ENCODE results near the gene LY6G6D.

LY6G6D gene

DNA sequence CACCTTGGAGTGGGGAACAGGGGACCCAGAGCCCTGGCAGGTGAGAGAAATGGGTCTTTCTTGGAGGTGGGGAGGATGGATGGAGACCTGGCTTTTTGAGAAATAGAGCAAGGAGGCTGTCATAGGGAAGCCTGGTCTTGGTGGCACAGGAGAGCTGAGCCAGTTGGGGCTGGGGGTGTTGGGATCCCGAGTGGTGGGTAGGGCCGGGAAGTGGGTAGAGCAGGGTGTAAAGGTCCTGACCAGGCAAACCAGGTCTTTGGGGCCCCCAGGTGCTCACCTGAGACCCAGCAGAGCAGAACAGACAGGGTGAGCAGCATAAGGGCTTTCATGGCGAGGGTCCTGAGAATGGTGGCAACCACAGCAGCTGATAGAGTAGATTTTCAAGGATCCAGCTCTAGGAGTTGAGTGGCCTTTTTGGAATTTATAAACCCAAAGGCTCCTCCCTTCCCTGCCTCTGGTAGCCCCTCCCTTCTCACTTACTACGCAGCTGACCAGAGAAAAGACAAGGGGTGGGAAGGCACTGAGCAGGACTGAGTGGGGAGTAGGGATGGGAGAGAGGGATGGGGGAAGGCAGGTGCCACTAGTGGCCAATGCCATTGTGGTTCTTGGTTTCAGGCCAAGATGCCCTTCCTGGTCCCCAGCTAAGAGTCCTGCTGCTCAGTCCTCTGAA lies 6.3 kb downstream of the LY6G6D start, which contains the start of gene LY6G6C:
TSS of gene LY6G6C (minus strand) at position 396 of the 670 bp plus-strand sequence. CDS start at position 329, 67 bp downstream.
- no peak for DNase-seq

DNA sequence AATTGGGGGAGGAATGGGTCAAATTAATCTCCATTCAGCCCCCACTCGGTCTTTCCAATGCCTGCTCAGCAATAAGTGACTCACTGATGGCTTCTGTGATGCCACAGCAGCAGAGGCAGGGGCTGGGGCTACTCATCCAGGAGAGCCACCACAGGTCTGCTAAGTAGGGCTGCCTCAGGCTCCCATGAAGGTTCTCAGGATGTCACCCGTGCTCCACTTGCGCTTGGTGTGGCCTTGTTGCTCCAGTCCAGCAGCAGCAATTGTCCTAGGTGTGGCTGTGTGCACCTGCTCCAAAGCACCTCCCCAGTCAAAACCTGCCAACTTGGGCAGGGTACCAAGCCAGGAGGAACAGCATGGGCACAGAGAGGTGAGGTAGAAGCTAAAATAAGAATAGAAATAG lies 7.0 kb downstream of the LY6G6D start:
- DNase-seq = no peak

DNA sequence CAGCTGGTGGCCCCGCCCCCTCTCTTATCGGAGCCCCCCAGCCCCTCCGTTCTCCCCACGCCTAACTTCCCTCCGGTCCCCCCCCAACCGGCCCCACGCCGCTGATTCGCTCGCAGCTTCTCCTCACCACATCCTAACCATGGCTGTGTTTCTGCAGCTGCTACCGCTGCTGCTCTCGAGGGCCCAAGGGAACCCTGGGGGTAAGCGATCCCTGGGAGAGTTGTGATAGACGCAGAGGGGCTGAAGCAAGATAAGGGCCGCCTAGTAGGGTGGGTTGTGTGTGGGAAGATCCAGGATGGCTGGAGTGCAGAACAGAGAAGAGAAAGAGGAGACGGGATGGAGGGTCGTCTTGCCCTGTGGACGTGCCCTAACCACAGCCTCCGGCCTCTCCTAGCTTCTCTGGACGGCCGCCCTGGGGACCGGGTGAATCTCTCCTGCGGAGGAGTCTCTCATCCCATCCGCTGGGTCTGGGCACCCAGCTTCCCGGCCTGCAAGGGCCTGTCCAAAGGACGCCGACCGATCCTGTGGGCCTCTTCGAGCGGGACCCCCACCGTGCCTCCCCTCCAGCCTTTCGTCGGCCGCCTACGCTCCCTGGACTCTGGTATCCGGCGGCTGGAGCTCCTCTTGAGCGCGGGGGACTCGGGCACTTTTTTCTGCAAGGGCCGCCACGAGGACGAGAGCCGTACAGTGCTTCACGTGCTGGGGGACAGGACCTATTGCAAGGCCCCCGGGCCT lies 8.3 kb downstream of the LY6G6D start, which contains the start of gene MPIG6B:
TSS of gene MPIG6B (plus strand) at position 129 of the 735 bp plus-strand sequence. CDS start at position 140, 11 bp downstream.
- no peak for DNase-seq

DNA sequence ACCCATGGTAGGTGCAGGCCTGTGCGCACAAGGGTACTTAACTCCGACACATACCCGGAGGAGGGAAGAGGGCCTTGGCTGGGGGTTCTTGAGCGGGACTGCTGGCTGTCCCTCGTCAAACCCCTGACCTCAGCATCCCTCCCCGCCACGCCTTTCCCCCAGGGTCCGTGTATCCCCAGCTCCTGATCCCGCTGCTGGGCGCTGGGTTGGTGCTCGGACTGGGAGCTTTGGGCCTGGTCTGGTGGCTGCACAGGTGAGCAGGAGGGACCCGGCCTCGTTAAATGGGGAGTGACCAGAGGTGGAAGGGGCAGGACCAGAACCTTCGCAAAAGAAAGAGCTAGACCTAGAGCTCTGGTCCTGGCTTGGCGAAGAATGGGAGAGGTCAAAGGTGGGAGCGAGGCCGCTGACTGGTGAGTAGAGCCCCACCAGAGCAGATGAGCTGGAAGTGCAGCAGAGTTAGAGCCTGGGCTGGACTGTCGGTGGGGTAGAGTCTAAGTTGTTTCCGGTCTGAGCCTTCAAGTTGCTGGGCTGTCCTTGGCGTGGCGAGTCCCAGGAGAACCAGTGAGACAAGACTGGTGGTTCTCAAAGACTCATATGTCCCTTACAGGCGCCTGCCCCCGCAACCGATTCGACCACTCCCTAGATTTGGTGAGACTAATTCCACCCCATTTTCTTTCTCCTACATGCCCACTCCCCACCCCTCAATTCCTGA lies 9.0 kb downstream of the LY6G6D start:
- no peak for DNase-seq

DNA sequence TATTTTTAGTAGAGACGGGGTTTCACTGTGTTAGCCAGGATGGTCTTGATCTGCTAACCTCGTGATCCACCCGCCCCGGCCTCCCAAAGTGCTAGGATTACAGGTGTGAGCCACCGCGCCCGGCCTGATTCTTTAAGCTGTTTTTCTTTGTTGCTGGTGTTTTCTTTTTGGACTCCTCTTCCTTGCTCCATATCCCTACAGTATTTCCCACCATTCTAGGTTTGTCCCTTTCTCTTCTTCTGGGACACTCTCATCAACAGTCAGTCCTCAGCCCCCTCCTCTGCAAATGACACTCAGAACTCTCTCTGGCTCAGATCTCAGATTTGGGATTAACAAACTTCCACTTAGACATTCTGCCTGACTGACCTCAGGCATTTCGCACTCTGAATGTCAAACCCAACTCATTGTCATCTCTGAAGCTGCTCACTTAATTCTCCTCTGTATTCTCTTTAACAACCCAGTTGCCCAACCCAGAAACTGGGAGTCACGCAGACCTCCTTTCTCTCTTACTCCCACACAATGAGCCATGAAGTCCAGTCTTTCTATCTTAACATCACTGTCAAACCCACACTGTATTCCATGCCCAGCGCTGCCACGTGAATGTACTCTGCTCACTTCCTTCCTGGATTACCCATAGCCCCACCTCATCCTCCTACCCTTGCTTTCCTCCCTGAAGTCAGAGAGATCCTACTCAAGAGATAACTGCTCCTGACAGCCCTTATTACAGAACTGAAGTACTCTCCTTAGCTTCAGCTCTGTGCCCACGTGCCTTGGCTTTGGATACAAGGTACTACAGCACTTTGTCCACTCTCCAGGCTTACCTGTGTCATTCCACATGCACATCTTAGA lies 10.6 kb downstream of the LY6G6D start:
- no peak for DNase-seq

DNA sequence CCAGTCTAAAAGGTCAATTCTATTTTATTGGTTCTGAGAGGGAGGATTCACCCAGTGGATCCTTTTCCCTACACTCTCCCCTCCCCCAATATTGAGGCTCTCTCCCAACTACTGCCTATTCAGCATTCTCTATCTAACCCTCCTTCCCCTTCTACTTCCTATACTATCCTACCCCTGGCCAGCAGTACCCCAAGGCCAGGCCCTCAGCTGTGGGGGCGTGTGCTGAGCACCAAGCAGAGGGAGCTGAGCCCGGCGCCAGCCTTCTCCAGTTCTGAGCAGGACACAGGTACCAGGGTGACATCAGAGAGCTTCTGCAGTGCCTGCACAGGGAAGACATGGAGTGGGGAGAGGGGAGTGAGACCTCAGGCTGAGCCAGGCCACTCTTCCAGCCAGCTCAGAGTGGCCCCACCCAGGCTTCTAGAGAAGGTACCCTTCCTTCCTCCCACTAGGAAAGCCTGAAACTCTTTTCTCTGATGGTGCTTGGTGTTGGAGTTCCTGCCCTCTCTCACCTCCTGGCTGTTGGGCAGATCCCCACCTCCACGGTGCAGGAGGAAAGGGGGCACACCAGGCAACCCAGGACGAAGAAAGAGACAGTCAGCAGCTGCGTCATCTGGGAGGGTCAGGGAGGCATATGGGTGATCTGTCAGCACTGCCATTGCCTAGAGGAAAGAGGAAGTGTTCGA lies 12.0 kb downstream of the LY6G6D start:
- no peak for DNase-seq

DNA sequence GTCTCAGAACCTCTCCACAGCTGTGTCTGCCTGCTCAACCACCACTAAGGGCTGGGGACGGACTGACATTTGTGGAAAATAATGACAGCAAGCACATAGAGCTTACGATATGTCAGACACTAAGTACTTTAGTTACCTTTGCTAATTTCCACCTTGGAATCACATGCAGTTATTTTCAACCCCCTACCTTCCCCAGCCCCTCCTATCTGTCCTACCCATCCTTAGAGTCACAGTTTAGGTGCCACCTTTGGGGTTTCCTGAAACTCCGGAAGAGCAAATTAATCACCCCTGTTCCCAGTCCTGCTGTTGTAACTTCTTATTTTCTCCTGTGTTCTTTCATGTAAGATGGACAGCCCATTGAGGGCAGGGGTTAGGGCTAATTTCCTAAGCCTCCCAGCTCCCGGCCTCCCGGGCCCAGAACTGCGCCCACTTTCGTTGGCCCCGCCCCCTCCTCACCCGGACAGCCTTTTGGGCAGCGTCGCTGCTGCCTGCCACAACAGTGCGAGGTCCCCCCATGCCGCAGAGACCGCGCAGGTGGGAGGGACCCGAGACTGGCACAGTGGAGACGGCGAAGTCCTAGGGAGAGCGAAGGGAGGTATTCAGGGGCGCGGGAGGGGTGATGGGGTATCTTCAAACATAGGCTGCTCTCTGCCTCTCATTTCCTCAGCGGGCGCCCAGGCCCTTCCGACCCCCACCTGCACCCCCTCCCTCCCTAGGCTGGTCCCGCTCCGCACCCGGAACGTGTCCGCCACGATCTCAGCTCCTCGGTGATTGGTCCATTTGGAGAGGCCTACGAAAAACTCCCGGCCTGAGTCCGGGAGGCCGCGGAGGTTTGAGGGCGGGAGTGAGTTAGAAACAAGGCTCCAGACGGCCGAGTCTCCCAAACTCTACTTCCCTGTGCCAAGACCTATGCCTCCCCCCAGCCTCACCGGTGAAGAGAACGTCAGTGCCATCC lies 12.8 kb downstream of the LY6G6D start:
- DNase-seq = no peak

DNA sequence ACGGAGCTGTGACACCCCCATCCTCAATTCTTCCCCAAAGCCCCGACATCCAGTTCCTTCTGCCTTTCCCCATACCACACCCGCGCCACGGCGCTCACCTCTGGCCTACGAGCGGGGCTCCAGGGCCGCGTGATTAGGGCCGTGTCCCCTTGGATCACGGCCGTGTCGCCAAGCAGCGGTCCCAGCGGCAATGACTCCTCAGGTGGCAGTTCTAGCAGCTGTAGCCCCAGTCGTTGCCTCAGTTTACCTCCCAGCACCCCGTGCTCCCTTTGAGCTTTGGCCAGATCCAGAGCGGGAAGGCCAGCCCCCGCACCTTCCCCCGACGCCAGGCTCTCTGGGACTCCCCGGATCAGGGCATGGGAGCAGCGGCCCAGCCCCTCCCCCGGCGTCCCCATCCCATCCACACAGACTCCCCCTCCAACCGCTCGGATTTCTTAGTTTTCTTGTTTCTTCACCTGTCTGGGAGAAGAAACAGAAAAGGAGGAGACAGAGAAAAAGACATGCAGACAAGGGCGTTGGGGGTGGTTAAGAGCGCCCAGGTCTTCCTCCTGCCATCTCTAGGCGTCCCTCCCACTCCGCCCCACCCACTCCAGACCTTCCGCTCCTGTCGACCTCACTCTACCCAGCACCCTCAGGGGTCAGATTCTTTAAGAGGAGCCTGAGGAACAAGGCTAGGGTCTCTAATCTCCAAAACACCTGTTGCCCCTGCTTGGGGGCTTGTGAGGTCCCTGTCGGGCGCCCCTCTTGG lies 13.8 kb downstream of the LY6G6D start, which contains the start of gene DDAH2:
TSS of gene DDAH2 (minus strand) at position 533 of the 748 bp plus-strand sequence. CDS start at position 395, 138 bp downstream.
- DNase-seq = no peak

DNA sequence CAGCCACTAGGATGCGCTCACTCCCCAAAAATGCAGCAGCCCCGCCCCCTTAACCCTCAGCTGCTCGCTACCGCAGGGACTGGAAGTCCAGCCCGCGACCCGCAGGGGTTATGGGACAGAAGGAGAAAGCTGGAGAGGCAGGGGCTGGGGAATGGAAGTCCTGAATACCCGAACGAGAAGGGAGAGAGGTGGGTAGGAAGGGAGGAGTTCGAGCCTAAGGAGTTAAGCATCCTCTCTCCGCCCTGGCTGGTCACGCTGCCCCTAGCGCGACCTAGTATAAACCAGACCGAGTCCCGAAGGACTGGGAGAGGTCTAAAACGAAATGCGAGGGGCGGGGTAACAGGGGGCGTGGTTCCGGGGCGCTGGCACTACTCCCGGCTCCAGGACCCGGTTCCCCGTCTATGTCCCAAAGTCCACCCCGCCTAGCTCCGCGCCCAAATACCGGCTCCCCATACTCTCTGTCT lies 14.4 kb downstream of the LY6G6D start:
- peak; percentile 79 for DNase-seq

DNA sequence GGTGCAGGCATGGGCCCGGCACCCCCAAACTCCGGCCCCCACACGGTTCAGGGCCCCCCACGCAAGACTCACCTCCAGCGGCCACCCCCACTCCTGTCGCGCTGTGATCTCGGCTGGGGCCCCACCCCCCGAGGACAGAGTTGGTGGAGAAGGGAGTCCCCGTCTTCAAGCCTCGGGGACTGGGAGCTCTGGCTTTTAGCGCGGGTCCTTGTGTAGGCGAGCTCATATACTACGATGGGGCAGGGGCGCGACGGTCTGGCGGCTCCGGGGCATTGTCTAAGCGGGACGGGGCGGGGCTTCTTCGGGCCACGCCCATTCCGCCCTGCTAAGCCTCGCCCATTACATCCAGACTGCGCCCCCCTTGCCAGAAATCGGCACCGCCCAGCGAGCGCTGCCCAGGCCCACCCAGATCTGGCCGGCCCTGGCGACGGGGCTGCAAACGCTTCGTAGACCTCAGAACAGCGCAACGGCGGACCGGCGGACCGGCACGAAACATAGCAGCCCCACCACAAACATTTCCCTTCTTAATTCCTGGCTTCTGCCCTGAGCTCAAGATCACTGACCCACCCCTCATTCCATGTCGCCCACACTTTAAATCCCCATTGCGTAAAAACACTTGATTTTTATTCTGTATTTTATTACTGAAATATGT lies 15.0 kb downstream of the LY6G6D start:
- DNase-seq = peak; percentile 59

DNA sequence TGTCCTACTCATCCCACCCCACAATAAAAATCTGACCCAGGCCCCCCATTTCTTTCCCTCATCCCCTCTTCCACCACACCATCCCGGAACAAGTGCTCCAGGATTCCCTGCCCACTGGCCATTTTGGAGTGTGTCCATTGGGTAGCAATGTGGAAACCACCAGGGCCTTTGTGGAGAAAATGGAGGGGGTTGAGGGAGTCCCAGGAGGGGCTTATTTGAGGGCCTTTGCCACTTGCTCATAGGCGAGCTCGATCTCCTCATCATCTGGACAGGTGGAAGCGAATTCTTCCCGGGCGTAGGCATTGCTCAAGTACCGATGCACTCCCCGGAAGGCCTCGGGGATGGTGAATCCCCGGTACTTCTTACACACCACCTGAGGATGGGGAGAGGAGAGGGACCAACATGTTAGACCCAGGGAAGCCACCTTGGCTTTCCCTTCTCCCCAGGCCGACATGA lies 15.5 kb downstream of the LY6G6D start:
- no peak for DNase-seq

DNA sequence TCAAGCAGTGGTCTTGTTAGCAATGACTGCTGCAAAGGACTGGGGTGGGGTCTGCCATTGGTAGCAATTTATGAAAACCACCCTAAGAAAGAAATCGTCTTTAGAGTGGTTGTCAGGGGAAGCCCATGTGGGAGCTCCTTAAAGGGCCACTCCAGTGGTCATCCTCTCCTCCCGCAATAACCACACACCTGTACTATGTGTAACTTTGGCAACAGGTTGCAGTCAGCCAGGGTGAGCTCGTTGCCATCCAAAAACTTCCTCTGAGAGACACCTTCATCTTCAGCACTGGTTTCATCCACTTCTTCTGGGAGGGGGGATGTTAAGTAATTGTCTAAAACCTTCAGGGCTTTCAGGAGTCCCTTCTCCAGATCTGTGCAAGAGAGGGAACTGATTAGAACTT lies 16.9 kb downstream of the LY6G6D start:
- no peak for DNase-seq

DNA sequence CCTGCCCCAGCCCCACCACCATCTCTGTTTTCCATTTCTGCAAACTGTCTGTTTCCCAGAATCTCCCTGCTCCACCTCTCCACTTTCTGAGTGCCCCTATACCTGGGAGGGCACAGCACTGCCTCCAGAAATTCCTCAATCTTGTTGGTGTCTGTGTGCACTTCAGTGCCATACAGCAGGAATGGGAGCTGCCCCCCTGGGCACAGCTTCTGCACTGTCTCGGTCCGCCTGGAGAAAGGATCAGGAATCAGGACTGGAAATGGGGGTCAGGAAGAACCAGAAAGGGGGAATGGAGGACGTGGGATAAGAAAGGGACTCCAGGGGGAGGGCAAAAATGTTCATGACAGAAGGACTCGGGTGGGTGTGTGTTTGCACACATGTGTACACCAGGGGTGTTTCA lies 18.6 kb downstream of the LY6G6D start:
- DNase-seq = no peak

DNA sequence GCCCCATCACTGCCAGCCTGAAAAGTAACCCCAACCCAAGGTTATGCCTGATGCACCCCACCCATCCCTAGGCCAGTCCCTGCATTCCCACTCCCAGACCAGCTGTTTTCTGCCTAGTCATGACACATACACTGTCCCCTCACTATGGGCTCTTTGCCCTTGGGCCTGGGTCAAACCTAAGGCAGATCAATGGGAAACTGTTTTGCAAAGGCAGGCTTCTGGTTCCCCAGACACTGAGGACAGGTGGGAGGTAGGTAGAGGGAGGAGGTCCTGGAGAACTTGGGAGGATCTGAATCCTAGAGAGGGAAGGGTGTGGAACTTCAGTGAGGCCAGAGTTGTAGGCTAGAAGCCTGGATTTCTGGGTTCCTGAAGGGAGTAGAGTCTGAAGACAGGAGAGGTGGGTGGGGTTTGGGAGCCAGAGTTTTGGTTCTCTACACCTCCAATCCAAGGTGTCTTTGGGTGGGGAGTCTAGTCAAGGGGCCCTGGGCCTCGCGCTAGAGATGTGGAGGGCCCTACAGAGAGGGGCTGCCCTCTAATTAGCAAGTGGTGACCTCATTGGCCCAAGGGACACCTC lies 19.2 kb downstream of the LY6G6D start:
- no peak for DNase-seq

DNA sequence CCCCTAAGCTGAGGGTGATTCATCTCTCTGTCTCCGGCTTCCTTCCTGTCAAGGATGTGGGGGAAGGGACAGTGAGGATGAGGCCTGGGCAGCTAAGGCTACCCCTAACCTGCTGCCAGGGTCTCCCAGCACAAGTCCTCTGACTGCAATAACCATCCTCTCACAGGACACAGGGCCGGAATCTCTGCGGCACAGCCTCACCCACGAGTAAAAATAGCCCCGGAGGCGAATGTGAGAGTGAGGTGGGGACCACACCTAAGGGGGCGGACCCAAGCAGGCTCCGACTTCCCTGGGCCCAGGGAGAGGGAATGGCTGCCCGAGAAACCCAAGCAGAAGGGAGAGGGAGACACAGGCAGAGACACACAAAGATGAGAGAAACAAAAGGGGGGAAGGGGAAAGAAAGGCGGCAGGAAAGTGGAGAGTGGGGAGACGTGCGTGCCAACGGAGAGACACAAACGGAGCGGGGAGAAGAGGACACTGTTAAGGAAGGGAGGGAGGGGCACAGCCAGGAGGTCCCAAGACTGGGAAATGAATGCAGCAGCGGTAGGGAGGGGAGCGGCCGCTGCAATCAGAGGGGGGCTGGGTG lies 19.8 kb downstream of the LY6G6D start:
- peak; percentile 39 for DNase-seq

DNA sequence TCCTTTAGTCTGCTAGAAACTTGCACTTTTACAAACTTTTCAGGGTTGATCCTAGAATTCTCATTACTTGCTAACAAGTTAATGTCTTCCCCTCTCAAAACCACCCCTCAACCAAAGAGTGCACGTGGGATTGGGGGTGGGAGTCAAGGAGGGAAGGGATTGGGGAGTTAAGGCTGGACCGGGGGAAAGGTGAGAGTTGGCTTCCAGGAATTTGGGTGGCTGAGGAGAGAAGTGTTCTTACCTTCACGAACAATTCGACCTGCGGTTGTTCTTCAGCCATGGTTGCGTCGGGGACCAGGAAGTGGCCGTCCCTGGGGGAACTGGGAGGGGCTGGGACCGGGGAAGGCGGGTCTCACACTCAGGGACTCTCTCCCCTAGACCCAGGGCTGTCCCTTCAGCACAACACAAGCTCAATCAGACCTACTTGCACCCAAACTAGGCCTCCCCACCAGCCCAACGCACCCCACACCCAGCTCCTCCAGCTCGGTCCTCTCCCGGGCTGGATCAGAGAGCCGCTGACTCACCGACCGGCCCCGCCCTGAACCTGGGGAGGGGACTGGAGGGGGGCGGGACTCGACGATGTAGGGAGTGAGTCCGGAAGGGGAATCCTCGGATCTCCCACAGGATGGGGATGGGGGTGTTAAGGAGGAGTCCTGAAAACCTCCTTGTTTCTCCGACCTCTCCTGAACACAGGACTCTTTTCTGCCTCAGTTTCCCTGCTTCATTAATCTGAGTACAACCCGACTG lies 21.0 kb downstream of the LY6G6D start, which contains the start of gene CLIC1:
TSS of gene CLIC1 (minus strand) at position 510 of the 747 bp plus-strand sequence. CDS start at position 280, 230 bp downstream.
- peak; percentile 75 for DNase-seq

DNA sequence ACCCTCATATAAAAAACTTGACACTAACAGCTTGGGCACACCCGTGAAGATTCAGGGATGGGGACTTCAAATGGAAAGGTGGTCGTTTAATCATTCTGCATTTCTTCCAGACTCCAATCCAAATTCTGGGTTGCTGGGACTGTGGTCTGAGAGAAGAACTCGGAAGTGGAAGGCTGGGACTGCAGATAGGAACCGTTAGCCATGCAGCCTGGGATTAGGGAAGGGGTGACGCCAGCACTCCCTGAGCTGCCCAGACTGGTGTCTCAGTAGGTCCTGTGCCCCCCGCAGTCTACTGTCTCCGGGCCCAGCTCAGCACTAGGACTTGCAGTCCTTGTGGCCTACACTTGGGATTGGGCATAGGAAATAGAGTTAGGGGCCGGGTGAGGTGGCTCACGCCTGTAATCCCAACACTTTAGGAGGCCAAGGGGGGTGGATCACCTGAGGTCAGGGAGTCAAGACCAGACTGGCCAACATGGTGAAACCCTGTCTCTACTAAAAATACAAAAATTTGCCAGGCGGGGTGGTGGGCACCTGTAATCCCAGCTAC lies 21.7 kb downstream of the LY6G6D start:
- no peak for DNase-seq

Measured in activated CD4-positive, alpha-beta T cell treated with anti-CD3 and anti-CD28 coated beads, Interleukin-2, amount 50 U/mL, for 1 hour (primary cell).